ENCODE results near the gene RELA.
"Not testable (repeated sequence)": the region's sequence is repeated elsewhere in the genome, so short reads cannot be mapped to it uniquely, and the experiment has no call there.

RELA gene

DNA sequence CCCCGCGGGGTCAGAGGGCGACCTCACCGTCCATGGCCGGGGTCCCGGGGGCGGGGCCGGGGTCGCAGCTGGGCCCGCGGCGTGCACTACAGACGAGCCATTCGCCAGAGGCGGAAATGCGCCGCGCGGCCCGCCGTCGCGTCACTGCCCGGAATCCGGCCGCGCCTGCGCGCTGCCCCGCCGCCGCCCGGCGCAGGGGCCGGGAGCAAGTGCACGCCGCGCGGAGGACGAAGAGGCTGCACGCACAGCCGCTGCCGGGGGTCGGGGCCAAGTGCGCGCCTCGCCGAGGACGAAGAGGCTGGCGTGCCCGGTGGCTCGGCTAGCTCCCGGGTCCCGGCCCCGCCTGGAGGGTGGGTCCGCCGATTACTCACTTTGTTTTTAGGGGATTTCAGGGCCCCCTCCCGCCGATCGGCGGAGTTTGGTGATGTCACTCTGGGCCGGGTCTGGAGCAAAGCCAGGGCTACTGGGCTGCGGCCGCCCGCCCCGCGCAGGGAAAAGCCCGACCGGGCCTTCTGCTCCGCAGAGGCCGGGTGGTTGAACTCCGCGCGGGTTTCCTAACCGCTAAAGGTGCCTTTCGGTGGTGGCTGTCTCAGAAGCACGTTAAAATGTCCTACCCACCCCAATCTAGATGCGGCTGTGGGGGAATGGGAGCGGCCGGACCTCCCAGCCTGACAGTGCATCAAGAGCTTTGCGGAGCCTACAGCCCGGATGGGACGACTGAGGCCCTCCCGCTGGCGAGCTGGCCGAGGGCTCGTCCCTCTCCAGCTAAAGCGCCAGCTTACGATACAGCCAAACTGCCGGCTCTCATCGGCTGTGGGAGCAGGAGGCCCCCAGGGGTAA lies at the start of gene RELA:
Gene RELA (minus strand): TSS at position 118 of the 840 bp plus-strand sequence. CDS start 84 bp downstream, at position 34.
- peak; percentile 92 for DNase-seq (ENCODE audit: low spot score)

DNA sequence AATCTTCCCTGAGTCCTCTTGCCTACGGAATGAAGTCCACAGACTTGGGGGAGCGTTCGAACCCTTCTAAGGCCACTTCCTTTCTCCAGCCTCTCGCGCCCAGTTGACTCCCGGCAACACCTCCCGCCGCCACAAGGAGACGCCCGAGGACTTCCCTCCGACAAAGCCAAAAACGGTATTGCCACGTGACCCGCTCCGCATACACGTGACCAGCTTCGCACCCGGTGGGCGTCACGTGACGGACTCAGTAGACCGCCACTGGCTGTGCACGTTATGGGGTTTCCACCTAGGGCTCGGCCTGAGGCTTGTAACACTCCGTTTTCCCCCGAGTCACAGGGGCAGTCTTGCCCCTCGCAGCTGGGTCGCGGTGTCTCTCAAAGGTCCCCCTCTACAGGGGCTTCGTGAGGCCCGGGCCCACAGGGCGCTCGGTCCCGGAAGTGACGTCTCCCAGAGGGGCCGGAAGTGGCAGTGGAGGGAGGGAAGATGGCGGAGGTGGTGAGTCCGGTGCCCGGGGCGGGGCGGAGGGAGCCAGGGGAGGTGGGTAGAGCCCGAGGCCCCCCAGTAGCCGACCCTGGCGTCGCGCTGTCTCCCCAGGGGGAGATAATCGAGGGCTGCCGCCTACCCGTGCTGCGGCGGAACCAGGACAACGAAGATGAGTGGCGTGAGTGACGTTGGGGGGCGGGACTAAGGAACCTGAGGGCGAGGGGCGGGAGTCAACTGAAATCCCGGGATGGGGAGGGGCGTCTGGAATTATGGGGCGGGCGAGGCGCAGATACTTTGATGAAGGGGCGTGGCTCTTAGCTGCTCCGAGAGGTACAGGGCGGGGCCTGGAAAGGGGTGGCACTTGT lies 49.3 kb upstream of the RELA start, which contains the start of gene KAT5:
Gene KAT5 (plus strand): TSS at position 468 of the 848 bp plus-strand sequence. CDS start 16 bp downstream, at position 484.
- peak; percentile 96 for DNase-seq (ENCODE audit: low spot score)

DNA sequence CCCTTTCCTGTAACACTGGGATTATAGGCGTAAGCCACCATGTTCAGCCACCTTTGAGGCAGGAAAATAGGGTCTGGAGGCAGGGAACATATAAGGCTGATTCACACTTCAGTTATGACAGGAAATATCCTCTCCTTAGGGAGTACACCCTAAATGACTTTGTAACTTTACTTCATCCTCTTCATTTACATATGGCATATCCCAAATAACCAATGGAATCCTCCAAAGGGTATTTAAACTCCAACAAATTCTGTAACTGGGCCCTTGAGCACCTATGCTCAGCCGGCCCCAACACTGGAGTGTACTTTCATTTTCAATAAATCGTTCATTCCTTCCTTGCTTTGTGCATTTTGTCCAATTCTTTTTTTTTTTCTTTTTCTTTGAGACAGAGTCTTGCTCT lies 47.7 kb upstream of the RELA start:
- no peak for DNase-seq (ENCODE audit: low spot score)

DNA sequence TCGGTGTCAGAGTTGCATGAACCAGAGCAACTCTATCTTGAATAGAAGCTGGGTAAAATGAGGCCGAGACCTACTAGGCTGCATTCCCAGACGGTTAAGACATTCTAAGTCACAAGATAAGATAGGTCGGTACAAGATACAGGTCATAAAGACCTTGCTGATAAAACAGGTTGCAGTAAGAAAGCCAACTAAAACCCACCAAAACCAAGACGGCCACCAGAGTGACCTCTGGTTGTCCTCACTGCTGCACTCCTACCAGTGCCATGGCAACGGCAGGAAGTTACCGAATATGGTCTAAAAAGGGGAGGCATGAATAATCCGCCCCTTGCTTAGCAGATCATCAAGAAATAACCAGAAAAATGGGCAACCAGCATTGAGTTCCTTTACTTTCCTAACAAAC lies 46.9 kb upstream of the RELA start:
- no peak for DNase-seq (ENCODE audit: low spot score)

DNA sequence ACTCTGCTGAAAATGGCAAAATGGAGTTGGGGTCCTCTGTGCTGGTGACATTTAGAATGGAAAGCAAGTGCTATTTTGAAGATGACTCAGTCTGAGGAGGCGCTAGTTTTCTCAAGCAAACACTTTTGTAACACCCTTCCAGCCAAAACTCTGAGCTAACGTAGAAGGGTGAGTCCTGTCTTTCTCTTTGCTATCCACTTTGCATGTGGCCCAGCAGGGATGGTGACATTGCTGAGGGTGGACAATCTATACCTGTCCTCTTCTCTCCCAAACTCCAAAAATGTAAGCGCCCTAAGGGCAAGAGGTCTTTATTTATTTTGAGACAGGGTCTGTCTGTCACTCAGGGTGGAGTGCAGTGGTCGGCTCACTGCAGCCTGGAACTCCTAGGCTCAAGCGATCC lies 45.7 kb upstream of the RELA start:
- DNase-seq (ENCODE audit: low spot score): no peak

DNA sequence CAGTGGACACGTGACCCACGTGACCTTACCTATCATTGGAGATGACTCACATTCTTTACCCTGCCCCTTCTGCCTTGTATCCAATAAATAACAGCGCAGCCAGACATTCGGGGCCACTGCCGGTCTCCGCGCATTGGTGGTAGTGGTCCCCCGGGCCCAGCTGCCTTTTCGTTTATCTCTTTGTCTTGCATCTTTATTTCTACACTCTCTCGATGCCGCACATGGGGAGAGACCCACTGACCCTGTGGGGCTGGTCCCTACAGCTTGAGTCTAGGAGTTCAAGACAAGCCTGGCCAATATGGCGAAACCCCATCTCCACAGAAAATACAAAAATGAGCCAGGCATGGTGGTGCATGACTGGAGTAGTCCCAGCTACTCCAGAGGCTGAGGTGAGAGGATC lies 44.3 kb upstream of the RELA start:
- DNase-seq (ENCODE audit: low spot score): not testable (repeated sequence)

DNA sequence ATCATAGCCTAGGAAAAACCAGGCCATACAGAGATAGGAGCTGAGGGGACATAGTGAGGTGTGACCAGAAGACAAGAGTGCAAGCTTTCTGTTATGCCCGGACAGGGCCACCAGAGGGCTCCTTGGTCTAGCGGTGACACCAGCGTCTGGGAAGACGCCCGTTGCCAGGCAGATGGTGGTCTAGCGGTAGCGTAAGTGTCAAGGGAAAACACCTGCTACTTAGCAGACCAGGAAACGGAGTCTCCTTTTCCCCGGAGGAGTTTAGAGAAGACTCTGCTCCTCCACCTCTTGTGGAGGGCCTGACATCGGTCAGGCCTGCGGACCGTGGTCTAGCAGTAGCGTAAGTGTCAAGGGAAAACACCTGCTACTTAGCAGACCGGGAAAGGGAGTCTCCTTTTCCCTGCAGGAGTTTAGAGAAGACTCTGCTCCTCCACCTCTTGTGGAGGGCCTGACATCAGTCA lies 43.6 kb upstream of the RELA start:
- not testable (repeated sequence) for DNase-seq (ENCODE audit: low spot score)

DNA sequence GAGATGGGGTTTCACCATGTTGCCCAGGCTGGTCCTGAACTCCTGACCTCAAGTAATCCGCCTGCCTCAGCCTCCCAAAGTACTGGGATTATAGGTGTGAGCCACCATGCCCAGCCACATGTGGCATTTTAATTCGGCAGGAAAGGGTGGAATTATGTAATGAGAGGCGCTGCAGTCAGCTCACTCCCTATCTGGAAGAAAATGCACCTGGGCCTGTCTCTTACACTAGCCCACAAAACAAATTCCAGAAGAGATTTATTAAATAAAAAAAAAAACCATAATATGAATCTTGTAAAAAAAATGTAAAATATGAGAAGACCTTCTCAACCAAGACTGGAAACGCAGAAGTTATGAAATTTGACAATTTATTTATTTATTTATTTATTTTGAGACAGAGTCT lies 41.1 kb upstream of the RELA start:
- no peak for DNase-seq (ENCODE audit: low spot score)

DNA sequence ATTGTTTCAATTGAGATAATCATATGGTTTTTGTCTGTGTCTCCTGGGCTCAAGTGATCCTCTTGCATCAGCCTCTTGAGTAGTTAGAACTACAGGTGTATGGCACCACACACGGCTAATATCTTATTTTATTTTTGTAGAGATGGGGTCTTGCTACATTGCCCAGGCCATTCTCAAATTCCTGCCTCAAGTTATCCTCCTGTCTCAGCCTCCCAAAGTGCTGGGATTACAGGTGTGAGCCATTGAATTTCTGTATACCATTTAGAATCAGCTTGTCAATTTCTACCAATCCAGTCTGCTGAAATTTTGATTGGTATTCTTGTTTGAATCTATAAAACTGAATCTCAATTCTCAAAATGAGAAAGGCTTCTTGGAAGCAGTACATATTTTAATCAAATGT lies 39.0 kb upstream of the RELA start:
- DNase-seq (ENCODE audit: low spot score): no peak

DNA sequence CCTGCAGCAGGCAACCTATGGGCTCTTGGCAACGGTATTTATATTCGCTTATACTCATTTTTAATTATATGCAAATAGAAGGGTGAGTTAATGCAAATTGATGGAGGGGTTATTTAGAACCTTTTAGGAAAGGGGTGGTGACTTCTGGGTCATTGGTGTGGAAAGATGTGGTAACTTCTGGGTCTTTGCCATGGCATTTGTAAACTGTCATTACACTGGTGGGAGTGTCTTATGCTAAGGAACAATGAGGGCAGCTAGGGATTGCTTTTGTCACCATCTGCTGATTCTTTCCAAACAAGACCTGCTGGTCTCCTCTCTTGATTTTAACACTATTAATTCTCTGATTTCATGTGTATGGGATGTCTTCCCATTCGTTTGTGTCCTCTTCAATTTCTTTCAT lies 37.7 kb upstream of the RELA start:
- DNase-seq (ENCODE audit: low spot score): no peak

DNA sequence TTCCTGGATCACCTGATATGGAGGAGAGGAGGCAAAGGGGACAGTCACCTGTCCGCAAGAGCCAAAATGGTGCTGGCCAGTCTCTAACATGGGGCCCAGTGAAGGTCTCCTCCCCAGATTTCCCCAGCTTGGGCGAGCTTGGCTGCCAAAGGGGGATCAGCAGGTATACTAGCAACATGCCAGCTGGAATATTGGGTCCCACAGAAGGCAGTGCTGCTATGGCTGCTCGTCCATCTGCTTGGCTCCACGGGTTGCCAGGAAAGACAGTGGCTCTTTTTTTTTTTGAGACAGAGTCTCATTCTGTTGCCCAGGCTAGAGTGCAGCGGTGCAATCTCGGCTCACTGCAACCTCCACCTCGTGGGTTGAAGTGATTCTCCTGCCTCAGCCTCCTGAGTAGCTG lies 36.6 kb upstream of the RELA start:
- no peak for DNase-seq (ENCODE audit: low spot score)

DNA sequence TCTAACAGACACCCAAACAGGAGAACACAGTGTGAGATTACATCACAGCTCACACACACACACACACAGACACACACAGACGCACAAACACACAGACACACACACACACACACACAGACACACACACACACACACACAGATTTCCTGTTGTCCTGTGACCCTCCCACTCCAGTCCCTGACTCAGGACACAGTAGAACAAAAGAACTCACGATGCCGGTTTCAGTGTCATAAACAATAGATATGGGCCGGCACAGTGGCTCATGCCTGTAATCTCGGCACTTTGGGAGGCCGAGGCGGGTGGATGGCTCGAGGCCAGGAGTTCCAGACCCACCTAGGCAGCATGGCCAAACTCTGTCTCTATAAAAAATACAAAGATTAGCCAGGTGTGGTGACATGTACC lies 35.5 kb upstream of the RELA start:
- peak; percentile 82 for DNase-seq (ENCODE audit: low spot score)

DNA sequence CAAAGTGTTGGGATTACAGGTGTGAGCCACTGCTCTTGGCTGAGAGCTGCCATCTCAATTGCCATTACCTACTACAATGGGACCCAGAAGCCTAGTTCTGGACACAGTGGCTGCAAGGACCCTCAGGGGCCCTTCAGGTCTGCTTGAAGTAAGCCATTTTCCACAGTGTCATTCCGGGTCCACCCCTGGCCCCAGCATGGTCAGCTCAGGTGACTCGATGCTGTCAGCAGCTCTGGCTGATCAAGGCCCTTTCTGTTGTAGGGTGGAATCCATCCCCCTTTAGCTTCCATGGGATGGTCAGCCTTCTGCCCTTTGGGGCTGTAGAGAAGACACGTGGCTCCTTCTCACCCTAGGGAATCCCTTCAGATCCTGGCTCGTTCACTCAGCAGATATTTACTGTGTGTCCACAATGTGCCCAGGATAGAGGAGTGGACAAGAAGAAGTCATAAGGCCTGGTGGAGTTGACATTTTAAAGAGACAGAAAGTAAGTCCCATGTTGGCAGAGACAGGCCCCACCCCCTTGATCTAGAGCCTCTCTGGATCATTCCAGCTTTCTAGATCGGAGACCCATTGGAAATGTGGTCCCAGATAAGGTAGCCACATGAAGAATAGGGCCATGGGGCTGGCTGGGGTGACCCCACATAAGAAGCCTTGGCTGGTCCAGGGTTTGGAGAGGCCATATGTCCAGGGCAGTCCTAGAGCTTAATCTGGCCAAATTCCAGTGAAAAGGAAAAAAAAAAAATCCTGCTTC lies 34.3 kb upstream of the RELA start:
- DNase-seq (ENCODE audit: low spot score): no peak

DNA sequence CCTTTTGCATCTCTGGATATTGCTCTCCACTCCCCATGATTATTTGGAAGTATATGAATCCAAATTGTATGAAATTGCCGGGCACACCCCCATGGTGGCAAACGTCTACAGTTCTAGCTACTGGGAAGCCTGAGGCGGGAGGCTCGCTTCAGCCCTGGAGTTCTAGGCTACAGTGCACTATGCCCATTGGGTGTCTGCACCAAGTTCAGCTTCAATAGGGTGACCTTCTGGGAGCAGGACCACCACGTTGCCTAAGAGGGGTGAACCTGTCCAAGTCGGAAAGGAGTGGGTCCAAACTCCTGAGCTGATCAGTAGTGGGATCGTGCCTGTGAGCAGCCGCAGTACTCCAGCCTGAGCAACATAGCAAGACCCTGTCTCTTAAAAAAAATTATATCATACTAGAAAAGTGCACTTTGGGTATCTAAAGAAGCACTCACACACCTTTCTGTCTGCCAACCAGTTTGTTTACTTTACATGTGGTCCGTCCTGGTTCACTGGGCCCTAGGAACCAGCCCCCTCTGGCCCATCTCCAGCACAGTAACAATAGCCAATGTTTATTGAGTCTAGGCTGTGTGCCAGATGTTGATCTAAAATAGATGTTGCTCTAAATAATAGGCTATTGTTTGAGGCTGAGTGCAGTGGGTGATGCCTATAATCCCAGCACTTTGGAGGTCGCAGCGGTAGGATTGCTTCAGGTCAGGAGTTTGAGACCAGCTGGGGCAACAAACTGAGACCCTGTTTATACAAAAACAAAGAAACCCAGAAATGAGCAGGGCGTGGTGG lies 32.9 kb upstream of the RELA start:
- peak; percentile 52 for DNase-seq (ENCODE audit: low spot score)

DNA sequence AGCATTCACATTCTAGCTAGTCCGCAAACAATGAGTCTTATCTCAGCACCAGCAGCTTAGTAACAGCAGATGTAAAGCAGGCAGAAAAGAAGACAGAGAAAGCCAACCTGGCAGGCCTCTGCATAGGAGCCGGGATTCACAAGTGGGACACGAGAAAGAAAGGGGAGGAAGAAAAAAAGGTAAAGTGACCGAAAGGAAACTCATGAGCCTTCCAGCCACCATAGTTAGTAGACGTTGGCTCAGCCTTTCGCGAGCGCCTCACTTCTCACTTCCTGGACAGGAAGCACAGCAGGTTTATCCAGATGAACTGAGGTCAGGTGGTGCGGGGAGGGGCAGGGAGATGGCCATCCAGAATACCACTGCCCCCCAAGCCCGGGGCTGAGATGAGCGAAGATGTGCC lies 29.7 kb upstream of the RELA start:
- no peak for DNase-seq (ENCODE audit: low spot score)

DNA sequence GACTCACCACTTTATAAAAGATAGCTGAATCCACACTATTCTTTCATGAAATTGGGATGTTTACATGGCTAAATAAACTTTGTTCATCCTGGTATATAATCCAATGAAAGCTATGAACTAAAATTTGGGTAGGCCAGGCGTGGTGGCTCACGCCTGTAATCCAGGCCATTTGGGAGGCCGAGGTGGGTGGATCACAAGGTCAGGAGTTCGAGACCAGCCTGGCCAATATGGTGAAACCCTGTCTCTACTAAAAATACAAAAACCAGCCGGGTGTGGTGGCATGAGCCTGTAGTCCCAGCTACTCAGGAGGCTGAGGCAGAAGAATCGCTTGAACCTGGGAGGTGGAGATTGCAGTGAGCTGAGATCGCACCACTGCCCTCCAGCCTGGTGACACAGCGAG lies 29.1 kb upstream of the RELA start:
- not testable (repeated sequence) for DNase-seq (ENCODE audit: low spot score)

DNA sequence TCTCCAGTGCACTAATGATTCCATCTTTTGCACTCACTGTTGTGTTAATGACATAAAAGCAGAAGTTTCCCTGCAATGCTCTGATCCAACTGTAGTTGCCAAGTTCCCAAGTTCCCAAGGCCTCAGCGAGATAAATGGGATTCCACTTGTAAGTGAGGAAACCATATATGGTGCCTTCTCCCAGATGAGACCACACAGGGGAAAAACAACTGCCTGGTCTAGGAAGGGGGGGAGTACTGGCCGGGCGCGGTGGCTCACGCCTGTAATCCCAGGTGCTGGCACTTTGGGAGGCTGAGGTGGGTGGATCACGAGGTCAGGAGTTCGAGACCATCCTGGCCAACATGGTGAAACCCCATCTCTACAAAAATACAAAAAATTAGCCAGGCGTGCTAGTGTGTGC lies 23.3 kb upstream of the RELA start:
- DNase-seq (ENCODE audit: low spot score): no peak

DNA sequence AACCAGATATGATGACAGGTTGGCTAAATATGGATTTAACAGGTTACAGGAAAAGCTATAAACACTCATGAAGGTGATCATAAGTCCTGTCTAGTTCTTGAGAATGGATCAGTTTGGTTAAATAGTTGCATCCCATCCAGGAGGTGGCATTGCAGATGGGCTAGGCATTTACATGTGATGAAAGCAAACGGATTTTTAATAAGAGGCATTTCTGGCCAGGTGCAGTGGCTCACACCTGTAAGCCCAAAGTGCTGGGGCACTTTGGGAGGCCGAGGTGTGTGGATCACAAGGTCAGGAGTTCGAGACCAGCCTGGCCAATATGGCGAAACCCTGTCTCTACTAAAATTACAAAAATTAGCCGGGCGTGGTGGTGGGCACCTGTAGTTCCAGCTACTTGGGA lies 20.8 kb upstream of the RELA start:
- DNase-seq (ENCODE audit: low spot score): not testable (repeated sequence)

DNA sequence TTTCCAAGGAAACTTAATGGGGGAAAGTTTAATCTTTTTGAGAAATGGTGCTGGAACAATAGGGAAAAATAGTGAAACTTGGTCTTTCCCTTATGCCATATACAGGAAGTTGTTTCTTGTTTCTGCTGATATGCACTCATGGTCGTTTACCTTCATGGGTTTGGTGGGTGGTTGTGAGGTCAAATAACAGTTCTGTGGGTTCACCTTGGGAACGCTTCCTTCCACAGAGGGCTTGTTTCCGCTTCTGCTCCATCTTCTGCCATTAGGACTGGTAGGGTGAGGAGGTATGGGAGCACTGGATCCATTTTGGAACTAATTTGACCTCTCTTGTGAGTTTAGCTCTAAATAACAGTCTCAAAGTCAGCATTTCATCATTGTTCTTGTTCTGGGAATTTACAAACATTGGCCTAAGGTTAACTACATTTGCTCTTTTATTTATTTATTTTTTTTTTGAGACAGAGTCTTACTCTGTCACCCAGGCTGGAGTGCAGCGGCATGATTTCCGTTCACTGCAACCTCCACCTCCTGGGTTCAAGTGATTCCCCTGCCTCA lies 17.6 kb upstream of the RELA start:
- DNase-seq (ENCODE audit: low spot score): no peak

DNA sequence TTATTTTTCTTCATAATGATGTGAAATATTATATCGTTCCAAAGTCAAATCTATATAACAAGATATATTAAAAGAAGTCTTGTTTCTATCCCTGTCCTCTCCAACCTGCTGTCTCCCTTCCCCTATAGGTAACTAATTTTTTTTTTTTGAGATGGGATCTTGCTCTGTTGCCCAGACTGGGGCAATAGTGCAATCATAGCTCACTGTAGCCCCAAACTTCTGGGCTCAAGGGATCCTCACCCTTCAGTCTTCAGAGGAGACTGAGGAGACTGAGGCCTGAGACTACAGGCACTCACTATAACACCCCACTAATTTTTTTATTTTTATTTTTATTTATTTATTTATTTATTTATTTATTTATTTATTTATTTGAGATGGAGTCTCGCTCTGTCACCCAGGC lies 10.3 kb upstream of the RELA start:
- no peak for DNase-seq (ENCODE audit: low spot score)

DNA sequence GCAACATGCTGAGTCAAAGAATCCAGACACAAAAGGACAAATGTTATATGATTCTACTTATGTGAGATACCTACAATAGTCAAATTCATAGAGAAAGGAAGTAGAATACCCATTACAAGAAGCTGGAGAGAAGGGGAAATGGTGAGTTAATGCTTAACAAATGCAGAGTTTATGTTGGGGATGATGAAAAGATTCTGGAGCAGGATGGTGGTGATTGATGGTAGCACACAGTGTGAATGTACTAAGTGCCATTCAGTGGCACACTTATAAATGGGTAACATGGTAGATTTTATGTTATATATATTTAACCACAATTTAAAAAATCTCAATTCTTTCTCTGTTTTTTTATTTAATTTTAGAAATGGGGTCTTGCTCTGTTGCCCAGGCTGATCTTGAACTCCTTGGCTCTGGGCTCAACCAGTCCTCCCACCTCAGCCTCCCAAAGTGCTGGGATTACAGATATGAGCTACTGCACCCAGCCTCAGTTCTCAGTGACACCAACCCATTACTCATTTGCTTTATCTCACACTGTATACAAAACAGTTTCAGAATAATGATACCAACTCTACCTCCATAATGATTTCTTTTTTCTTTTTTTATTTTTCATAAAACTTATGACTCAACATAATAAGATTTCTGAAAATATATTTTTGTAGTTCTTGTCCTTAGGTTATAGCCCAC lies 9.6 kb upstream of the RELA start:
- DNase-seq (ENCODE audit: low spot score): no peak

All from kidney capillary endothelial cell (primary cell).